PC-3 (cell line): Measurements from ENCODE around the gene USP17L17.
"Not testable (repeated sequence)": the region's sequence is repeated elsewhere in the genome, so short reads cannot be mapped to it uniquely, and the experiment has no call there.

Experiments
- EZH2phosphoT487 ChIP-seq: fragments of 300-600 bp; sonication (generic); IDR thresholded peaks from 2 replicates; pipeline ENCODE4 v1.6.1; 2018; ENCODE audit warnings: mild to moderate bottlenecking, antibody characterized with exemption, low read length, borderline replicate concordance
- TF ChIP-seq, protein P1 (sequence below): fragments of 300-600 bp; sonication (generic); conservative IDR thresholded peaks from 2 replicates; pipeline ENCODE4 v1.5.1; 2017; ENCODE audit warnings: antibody characterized with exemption, low read depth, mild to moderate bottlenecking, low read length

- TF ChIP-seq, protein P1, sequence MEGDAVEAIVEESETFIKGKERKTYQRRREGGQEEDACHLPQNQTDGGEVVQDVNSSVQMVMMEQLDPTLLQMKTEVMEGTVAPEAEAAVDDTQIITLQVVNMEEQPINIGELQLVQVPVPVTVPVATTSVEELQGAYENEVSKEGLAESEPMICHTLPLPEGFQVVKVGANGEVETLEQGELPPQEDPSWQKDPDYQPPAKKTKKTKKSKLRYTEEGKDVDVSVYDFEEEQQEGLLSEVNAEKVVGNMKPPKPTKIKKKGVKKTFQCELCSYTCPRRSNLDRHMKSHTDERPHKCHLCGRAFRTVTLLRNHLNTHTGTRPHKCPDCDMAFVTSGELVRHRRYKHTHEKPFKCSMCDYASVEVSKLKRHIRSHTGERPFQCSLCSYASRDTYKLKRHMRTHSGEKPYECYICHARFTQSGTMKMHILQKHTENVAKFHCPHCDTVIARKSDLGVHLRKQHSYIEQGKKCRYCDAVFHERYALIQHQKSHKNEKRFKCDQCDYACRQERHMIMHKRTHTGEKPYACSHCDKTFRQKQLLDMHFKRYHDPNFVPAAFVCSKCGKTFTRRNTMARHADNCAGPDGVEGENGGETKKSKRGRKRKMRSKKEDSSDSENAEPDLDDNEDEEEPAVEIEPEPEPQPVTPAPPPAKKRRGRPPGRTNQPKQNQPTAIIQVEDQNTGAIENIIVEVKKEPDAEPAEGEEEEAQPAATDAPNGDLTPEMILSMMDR = not testable (repeated sequence)
- TF ChIP-seq EZH2phosphoT487 = not testable (repeated sequence)
Measured at GRCh38 chr4:9230249-9230648, 13.4 kb upstream of the USP17L17 start.
